IPS-15b (cell line): ENCODE measurements around the gene SOAT2.
"Not testable (repeated sequence)": the region's sequence is repeated elsewhere in the genome, so short reads cannot be mapped to it uniquely, and the experiment has no call there.

ENCODE experiments used
- H3K27me3 ChIP-seq: one replicate; pipeline ENCODE4 v1.6.1; 2013; ENCODE audit warnings: low read length; ENCODE audit not compliant: control insufficient read depth, insufficient read depth
- H3K36me3 ChIP-seq: one replicate; pipeline ENCODE4 v1.6.1; 2013; ENCODE audit warnings: low read length; ENCODE audit not compliant: control insufficient read depth, insufficient read depth
- H3K4me1 ChIP-seq: one replicate; pipeline ENCODE4 v1.6.1; 2013; ENCODE audit warnings: mild to moderate bottlenecking, low read length; ENCODE audit not compliant: control insufficient read depth, insufficient read depth
- H3K4me3 ChIP-seq: one replicate; pipeline ENCODE4 v1.5.1; 2013; ENCODE audit warnings: low read depth, low read length
- H3K9ac ChIP-seq: one replicate; pipeline ENCODE4 v1.6.1; 2013; ENCODE audit warnings: low read depth, mild to moderate bottlenecking, low read length
- H3K9me3 ChIP-seq: one replicate; pipeline ENCODE4 v1.6.1; 2013; ENCODE audit warnings: mild to moderate bottlenecking, low read length; ENCODE audit not compliant: control insufficient read depth, insufficient read depth

The SOAT2 gene

DNA sequence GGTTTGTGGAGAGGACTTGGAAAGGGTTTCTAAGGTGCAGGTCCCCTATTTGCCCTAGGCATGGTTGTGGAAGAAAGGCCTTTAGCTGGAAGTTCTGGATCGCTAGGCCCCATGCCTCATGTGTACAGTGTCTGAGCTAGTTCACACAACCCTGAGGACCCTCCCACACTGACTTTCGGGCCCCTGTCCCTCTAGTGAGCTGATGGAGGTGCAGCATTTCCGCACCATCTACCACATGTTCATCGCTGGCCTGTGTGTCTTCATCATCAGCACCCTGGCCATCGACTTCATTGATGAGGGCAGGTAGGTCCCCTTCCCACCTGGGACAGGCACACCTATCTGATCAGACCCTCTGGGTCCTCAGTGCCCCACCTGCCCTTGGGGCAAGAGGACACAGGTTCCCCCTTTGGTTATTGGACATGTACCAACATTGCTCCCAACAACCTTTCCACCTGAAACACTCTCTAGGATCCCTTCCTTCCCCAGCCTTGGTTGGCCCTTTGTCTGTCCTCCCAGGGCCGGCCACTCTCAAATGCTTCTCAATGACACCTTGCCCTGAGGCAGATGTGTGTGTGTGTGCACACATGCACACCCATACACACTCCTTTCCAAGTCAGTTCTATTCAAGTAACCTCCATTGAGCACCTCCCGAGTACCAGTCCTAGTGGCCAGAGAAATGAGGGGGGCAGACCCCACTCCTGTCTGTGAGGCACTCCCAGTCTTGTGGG, 2.6 kb downstream of the SOAT2 start:
- no peaks in the 10 kb centered on the region for H3K27me3 ChIP-seq
- no peak overlapping the region for H3K4me3 ChIP-seq
- H3K9ac ChIP-seq: no peak overlapping the region
- H3K36me3 ChIP-seq: no peaks in the 10 kb centered on the region
- peaks cover 5% of the 10 kb centered on the region for H3K4me1 ChIP-seq
- H3K9me3 ChIP-seq: no peaks in the 10 kb centered on the region

DNA sequence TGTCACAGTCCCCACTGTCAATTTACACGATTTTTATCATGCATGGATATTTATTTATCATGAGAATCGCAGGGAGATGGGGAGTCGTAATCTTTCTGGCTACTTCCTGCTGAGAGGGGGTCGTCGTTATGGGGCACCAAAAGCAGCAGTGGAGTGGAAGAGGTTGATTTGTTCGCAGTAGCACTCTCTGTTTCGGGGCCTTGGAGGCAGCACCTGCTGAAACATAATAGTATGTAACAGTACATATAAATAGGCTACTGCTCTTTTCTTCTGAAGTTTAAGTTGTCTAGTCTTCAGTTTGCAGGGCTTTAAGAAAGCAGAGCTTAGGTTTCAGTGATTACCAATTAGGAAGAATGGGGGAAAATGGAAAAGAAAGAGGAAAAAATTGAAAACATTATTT, 3.8 kb downstream of the SOAT2 start:
- Histone ChIP-seq H3K9me3 (no peaks in the 10 kb centered on the region), H3K4me3 (no peak overlapping the region), H3K4me1 (peaks cover 5% of the 10 kb centered on the region), H3K9ac (no peak overlapping the region), H3K36me3 (no peaks in the 10 kb centered on the region), H3K27me3 (no peaks in the 10 kb centered on the region)

DNA sequence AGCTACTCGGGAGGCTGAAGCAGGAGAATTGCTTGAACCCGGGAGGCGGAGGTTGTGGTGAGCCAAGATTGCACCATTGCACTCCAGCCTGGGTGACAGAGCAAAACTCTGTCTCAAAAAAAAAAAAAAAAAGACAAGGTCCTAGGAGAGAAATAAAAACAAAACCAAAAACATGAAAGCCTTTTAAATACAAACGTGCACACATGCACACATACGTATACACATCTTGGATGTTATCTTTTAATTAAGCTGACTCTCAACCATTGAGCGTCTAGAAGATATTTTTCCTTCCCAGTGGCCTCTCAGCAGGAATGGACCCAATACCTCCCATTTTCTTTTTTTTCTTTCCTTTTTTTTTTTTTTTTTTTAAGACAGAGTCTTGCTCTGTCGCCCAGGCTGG, 9.1 kb downstream of the SOAT2 start:
- not testable (repeated sequence) for H3K27me3 ChIP-seq, H3K36me3 ChIP-seq, H3K4me1 ChIP-seq, H3K9me3 ChIP-seq, H3K9ac ChIP-seq, H3K4me3 ChIP-seq

DNA sequence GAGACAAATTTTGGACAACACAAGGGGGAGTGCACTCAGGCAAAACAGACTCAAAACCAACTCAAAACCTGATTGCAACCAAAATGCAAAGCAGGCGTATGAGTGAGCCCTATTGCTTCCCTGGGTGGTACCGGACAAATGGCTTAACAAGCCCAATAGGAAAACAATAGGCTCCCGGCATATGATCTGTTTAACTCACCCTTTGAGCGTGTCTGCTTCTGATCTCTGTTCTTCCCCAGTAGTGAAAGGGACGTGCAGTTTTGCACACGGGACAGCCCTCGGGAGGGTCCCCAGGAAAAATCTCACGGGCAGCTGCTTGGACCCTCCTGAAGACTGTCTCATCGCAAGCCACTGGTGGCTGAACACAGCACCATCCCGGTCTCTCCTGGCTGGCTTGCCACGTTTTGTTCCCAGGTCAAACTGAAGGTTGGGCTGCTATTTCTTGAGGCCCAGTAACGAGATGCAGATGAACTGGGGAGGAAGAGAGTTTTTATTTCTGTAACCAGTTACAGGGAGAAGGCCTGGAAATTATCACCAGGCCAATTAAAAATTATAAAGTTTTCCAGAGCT, 9.9 kb downstream of the SOAT2 start:
- Histone ChIP-seq H3K4me1 (peaks cover 2% of the 10 kb centered on the region), H3K9me3 (no peaks in the 10 kb centered on the region), H3K27me3 (peaks cover 3% of the 10 kb centered on the region), H3K4me3 (no peak overlapping the region), H3K9ac (no peak overlapping the region), H3K36me3 (no peaks in the 10 kb centered on the region)

DNA sequence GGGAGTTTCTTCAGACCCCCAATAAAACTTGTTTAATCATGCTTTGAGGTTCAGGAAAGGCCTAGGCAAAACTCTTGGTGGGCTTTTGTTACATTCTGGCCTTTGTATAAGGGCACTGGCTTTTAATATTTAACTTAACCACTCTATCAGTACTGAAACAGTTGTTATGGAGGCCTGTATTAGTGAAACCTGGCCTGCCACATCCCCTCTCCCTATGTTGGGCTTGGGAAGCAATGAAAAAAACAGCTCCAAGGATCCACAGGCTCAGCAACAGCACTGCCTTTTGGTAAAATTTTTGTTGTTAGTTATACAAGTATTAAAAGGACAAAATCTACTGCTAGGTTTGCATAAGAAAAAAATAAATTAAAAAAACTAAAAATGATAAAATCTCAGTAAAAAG, 10.7 kb downstream of the SOAT2 start:
- Histone ChIP-seq H3K4me3 (no peak overlapping the region), H3K4me1 (peaks cover 2% of the 10 kb centered on the region), H3K36me3 (no peaks in the 10 kb centered on the region), H3K9ac (no peak overlapping the region), H3K27me3 (peaks cover 3% of the 10 kb centered on the region), H3K9me3 (no peaks in the 10 kb centered on the region)

DNA sequence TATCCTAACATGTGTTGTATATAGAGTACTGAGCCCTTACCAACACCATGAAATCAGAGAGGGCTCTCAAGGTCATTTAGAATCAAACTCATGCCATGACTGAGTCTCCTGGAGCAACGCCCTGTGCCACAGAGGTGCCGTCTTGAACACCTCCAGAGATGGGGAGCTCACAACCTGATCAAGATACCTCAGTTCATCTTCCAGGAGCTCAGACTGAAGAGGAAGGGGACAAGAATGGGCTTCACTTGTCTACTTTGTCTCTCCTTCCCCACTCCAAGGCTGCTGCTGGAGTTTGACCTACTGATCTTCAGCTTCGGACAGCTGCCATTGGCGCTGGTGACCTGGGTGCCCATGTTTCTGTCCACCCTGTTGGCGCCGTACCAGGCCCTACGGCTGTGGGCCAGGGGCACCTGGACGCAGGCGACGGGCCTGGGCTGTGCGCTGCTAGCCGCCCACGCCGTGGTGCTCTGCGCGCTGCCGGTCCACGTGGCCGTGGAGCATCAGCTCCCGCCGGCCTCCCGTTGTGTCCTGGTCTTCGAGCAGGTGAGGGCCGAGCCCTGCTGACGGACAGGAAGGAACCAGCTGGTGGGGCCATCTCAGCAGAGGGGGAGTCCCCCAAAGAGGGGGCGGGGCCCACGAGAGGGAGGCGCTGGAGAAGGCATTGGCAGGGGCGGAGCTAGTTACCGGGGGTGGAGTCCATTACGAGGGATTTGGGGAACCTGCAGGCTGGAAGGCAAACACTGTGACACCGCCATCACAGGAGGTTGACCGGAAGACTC, 12.0 kb downstream of the SOAT2 start:
- no peaks in the 10 kb centered on the region for H3K36me3 ChIP-seq
- H3K9ac ChIP-seq: no peak overlapping the region

DNA sequence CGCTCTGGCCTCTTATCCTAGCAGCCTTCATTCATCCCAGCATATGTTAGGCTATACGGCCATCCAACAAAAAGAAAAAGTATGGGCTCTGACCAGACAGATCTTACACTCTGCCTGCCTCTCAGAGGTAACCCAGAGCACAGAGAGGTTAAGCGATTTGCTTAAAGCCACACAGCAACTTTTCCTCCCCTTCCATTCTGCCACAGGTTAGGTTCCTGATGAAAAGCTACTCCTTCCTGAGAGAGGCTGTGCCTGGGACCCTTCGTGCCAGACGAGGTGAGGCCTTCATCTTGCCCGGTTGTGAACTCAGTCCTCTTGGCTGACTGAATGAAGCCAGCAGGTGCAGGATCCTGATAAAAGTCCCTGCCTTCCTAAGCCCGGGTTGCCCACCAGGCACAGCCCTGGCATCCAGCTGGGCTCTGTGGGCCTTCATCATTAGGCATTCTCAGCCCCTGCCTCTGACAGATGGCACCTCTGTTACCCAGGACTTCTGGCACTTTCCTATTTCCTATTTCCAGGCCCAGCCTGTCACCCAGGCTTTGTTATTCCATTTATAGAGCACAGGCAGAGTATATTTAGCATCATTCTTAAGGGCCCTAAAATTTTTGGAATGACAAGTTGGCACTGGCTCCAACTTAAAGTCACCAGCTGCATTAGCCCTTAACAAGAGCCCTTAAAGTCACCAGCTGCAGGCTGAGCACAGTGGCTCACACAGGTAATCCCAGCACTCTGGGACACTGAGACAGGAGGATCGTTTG, 12.8 kb downstream of the SOAT2 start:
- Histone ChIP-seq H3K9ac (no peak overlapping the region), H3K4me3 (no peak overlapping the region), H3K27me3 (peaks cover 5% of the 10 kb centered on the region), H3K4me1 (peaks cover 2% of the 10 kb centered on the region), H3K9me3 (no peaks in the 10 kb centered on the region), H3K36me3 (no peaks in the 10 kb centered on the region)

More for the DNA sequence above, 12.0 kb downstream of the SOAT2 start:
- H3K27me3 ChIP-seq: peaks cover 3% of the 10 kb centered on the region
- H3K4me3 ChIP-seq: no peak overlapping the region
- H3K4me1 ChIP-seq: peaks cover 2% of the 10 kb centered on the region
- no peaks in the 10 kb centered on the region for H3K9me3 ChIP-seq

DNA sequence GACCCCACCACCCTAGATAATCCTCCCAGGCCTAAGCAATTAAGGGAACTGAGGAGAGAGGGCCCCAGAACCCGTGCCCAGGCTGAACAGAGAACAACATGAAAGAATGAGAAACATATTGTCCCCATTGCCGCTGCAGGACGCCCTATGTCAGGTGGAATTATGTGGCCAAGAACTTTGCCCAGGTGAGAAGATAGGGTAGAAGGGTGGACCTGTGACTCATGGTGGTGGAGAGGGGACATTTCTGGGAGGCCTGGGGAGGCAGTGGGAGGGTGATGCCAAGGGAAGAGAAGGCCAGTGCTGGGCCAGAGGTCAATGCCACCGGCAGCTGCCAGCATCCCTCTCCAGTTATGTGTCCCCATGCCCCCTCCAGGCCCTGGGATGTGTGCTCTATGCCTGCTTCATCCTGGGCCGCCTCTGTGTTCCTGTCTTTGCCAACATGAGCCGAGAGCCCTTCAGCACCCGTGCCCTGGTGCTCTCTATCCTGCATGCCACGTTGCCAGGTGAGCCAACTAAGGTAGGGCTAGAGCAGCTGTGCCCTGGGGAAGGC, 15.5 kb downstream of the SOAT2 start:
- no peaks in the 10 kb centered on the region for H3K36me3 ChIP-seq
- no peak overlapping the region for H3K9ac ChIP-seq
- H3K27me3 ChIP-seq: peaks cover 6% of the 10 kb centered on the region

DNA sequence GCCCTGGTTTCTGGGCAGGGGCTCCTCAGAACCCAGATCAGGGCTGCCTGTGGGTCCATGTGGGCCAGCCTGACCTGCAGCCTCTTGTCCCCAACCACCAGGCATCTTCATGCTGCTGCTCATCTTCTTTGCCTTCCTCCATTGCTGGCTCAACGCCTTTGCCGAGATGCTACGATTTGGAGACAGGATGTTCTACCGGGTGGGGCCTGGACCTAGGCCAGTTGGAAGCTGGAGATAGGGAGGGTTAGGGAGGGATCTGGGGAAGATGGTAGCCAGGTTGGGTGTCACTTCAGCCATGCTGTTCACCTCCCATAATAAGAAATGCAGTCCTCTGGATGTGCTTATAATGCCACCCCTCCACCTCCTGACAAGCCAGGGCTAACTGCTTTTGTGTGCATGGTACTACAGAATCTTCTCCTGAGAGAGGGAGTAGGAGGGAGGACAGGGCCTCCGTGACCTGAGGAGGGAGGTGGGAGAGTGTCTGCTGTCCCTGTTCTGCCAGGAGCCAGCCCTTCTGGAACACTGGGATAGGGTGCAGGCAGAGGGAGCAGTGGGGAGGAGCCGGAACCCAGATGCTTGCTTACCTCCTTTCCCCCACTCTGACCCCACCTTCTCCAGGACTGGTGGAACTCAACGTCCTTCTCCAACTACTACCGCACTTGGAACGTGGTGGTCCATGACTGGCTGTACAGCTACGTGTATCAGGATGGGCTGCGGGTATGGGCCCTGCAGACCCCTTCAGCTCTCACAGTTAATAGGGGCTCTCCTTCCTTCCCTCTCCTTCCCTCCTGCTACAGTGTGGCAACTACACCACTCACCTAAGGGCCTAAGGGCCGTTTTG, 17.6 kb downstream of the SOAT2 start:
- Histone ChIP-seq H3K27me3 (peaks cover 6% of the 10 kb centered on the region), H3K9me3 (no peaks in the 10 kb centered on the region), H3K4me3 (no peak overlapping the region), H3K4me1 (no peaks in the 10 kb centered on the region), H3K36me3 (no peaks in the 10 kb centered on the region), H3K9ac (no peak overlapping the region)

More for the DNA sequence above, 15.5 kb downstream of the SOAT2 start:
- no peak overlapping the region for H3K4me3 ChIP-seq
- peaks cover 2% of the 10 kb centered on the region for H3K4me1 ChIP-seq
- no peaks in the 10 kb centered on the region for H3K9me3 ChIP-seq

DNA sequence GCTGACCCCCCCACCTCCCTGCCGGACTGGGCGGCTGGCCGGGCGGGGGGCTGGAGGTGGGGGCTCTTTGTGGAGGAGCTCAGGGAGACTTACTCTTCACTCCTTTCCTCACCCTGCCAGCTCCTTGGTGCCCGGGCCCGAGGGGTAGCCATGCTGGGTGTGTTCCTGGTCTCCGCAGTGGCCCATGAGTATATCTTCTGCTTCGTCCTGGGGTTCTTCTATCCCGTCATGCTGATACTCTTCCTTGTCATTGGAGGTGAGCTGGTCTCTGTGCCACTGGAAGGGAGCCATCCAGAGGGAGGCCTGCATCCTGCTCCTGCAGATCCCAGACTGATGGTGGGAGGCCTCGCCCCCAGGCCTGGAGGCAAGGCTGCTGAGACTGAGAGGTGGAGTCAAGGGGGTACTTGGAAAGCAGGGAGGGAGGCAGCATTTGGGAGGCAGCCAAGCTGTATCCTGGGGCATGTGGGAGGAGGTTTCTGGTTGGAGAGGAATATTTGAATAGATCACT, 19.7 kb downstream of the SOAT2 start:
- Histone ChIP-seq H3K36me3 (no peaks in the 10 kb centered on the region), H3K4me1 (no peaks in the 10 kb centered on the region), H3K27me3 (peaks cover 6% of the 10 kb centered on the region), H3K9me3 (no peaks in the 10 kb centered on the region), H3K4me3 (no peak overlapping the region), H3K9ac (no peak overlapping the region)
